Effector memory CD8-positive, alpha-beta T cell (primary cell): ENCODE measurements around the gene MUC3A.
"Not testable (repeated sequence)": the region's sequence is repeated elsewhere in the genome, so short reads cannot be mapped to it uniquely, and the experiment has no call there.

Experiments used
- ATAC-seq: fragments of 150-1000 bp; cut with Tn5 transposase; replicated peaks from 2 replicates; pipeline ENCODE4 v1.10.0; 2021; ENCODE audit warnings: mild to moderate bottlenecking, moderate library complexity
- DNase-seq, 3 experiments: peaks; one replicate each; pipeline ENCODE4 v3.0.0; 2021
- H3K27ac Mint-ChIP-seq, 2 donors: one replicate each; pipeline ENCODE4 v1.8.0; 2022; ENCODE audit warnings: mild to moderate bottlenecking in 2 of 2, mixed read lengths in 2 of 2, moderate library complexity in 2 of 2
- H3K27me3 Mint-ChIP-seq, 2 donors: one replicate each; pipeline ENCODE4 v1.8.0; 2022; ENCODE audit warnings: mixed read lengths in 2 of 2
- H3K36me3 Mint-ChIP-seq: one replicate; pipeline ENCODE4 v1.8.0; 2022; ENCODE audit warnings: mild to moderate bottlenecking, moderate library complexity, mixed read lengths; ENCODE audit not compliant: insufficient read depth
- H3K4me1 Mint-ChIP-seq, 2 donors: one replicate each; pipeline ENCODE4 v1.8.0; 2022; ENCODE audit warnings: low read depth in 2 of 2, mixed read lengths in 2 of 2
- H3K4me3 Mint-ChIP-seq, 2 donors: one replicate each; pipeline ENCODE4 v1.8.0; 2022; ENCODE audit warnings: mild to moderate bottlenecking in 2 of 2, mixed read lengths in 2 of 2, moderate library complexity in 2 of 2
- H3K9me3 Mint-ChIP-seq, 2 donors: one replicate each; pipeline ENCODE4 v1.8.0; 2022; ENCODE audit warnings: mixed read lengths in 2 of 2

Gene MUC3A

GRCh38 chr7:100969066-100969615 lies 19.8 kb downstream of the MUC3A start, which contains the start of gene MUC12:
Gene MUC12, plus strand, starts transcription at chr7:100969565. Its CDS starts 58 bp downstream, at chr7:100969623.
- peaks cover 15 to 18% of the 10 kb centered on the region in 2 donors for H3K4me1 Mint-ChIP-seq
- no peak within 1 kb of the TSS for H3K4me3 Mint-ChIP-seq
- H3K27me3 Mint-ChIP-seq = peaks cover 43 to 82% of the 10 kb centered on the region in 2 donors
- H3K9me3 Mint-ChIP-seq = peaks cover 0 to 2% of the 10 kb centered on the region in 2 donors
- ATAC-seq (no peak), DNase-seq (no peak)
- no peak within 1 kb of the TSS for H3K27ac Mint-ChIP-seq
- H3K36me3 Mint-ChIP-seq = no peaks in the 10 kb centered on the region

- ATAC-seq (no peak), DNase-seq (no peak)
- Mint-ChIP-seq H3K27ac (no peak overlapping the region), H3K27me3 (peaks cover 46 to 76% of the 10 kb centered on the region in 2 donors), H3K4me3 (no peak overlapping the region), H3K36me3 (no peaks in the 10 kb centered on the region), H3K4me1 (peaks cover 10 to 11% of the 10 kb centered on the region in 2 donors), H3K9me3 (peaks cover 0 to 3% of the 10 kb centered on the region in 2 donors)
These were observed 22.0 kb downstream of the MUC3A start for GRCh38 chr7:100971111-100972001.

DNA sequence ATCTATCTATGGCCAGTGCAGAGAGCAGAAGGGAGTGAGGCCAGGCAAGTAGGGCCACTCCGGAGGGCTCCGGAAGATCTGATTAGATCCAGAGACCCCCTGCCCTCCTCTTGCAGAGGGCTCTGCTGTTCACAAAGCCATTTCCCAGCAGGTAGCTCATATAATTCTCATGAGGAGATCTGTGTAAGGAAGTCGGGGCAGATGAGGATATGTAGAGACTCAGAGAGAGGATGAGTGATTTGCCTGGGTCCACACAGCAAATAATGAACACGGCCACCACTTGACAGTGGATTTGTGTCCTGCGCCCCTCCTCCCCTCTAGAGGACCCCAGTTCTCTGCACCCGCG lies 22.6 kb downstream of the MUC3A start:
- Mint-ChIP-seq H3K36me3 (no peaks in the 10 kb centered on the region), H3K4me3 (no peak overlapping the region), H3K27ac (no peak overlapping the region), H3K27me3 (peaks cover 42 to 70% of the 10 kb centered on the region in 2 donors), H3K9me3 (peaks cover 0 to 3% of the 10 kb centered on the region in 2 donors), H3K4me1 (peaks cover 7% of the 10 kb centered on the region in 2 donors)
- no peak for DNase-seq
- ATAC-seq = no peak

DNA sequence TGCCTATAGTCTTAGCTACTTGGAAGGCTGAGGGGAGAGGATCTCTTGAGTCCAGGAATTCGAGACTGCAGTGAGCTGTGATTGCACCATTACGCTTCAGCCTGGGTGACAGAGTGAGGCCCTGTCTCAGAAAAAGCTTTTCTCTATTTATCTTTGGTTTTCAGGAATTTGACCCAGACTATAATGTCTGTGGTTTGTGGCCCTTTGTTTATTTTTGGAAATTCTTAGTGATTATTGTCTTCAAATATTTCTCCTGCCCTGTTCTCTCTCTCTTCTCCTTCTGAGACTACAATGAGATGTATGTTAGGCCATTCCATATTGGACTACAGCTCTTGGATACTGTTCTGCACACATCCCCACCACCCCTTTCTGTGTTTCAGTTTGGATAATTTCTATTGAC lies 24.7 kb downstream of the MUC3A start:
- H3K27ac Mint-ChIP-seq = no peak overlapping the region
- no peak for DNase-seq
- ATAC-seq = no peak
- H3K4me1 Mint-ChIP-seq = no peaks in the 10 kb centered on the region
- peaks cover 22 to 50% of the 10 kb centered on the region in 2 donors for H3K27me3 Mint-ChIP-seq
- H3K4me3 Mint-ChIP-seq = no peak overlapping the region
- H3K9me3 Mint-ChIP-seq = peaks cover 0 to 3% of the 10 kb centered on the region in 2 donors
- no peaks in the 10 kb centered on the region for H3K36me3 Mint-ChIP-seq

DNA sequence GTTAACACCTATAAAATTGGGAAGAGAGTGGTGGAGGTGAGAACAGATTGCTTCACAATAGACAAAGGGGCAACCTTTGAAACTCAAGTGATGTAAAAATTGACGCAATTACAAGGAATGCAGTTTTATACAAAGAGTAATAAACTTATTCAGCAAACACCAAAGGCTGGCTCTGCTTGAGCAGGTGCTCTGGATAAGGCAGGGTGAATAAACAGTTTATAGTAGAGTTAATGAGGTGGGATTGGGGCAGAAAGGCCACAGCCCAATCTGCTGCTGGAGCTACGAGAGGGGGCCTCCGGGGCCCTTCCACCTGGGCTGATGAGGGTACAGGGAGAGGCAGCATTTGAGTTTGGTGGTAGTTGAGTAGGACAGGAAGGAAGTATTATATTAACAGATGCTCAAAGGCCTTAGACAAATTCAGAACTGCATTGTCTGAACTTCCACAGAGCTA lies 26.1 kb downstream of the MUC3A start:
- H3K4me1 Mint-ChIP-seq = no peaks in the 10 kb centered on the region
- H3K9me3 Mint-ChIP-seq = peaks cover 0 to 3% of the 10 kb centered on the region in 2 donors
- H3K36me3 Mint-ChIP-seq = no peaks in the 10 kb centered on the region
- DNase-seq = no peak
- H3K27ac Mint-ChIP-seq = peak overlapping the region in 1 of 2 donors; percentile 18
- ATAC-seq = no peak
- H3K4me3 Mint-ChIP-seq = no peak overlapping the region
- H3K27me3 Mint-ChIP-seq = peaks cover 13 to 40% of the 10 kb centered on the region in 2 donors

- ATAC-seq (no peak), DNase-seq (no peak)
- Mint-ChIP-seq H3K9me3 (peaks cover 0 to 3% of the 10 kb centered on the region in 2 donors), H3K27me3 (peaks cover 13 to 17% of the 10 kb centered on the region in 2 donors), H3K27ac (no peak overlapping the region), H3K36me3 (no peaks in the 10 kb centered on the region), H3K4me3 (no peak overlapping the region), H3K4me1 (no peaks in the 10 kb centered on the region)
These were observed 29.0 kb downstream of the MUC3A start for GRCh38 chr7:100978300-100978699.

GRCh38 chr7:100983451-100984187 lies 34.3 kb downstream of the MUC3A start:
- Mint-ChIP-seq H3K27me3 (no peaks in the 10 kb centered on the region), H3K27ac (peak overlapping the region; percentile 32 to 58), H3K36me3 (no peaks in the 10 kb centered on the region), H3K9me3 (no peaks in the 10 kb centered on the region), H3K4me1 (no peaks in the 10 kb centered on the region), H3K4me3 (no peak overlapping the region)
- ATAC-seq (no peak), DNase-seq (no peak)

DNA sequence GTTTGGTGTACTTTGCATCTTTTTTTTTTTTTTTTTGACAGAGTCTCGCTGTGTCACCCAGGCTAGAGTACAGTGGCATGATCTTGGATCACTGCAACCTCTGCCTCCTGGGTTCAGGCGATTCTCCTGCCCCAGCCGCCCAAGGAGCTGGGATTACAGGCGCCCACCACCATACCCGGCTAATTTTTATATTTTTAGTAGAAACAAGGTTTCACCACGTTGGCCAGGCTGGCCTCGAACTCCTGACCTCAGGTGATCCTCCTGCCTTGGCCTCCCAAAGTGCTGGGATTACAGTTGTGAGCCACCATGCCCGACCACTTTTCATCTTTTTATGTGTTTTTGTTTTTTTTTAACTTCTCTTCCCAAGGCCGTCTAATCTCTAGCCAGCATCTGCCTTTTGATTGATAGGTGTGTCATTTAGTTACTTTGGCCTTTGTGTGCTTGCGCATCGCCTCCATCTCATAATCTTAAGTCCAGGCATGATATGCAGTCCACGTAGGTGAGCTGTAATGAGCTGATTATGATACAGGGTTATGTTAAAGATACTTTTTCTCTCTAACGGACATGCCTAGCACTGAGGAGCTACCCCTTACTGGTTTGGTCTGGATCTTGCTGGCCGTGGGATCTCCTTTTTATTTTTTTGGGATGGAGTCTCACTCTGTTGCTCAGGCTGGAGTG lies 35.0 kb downstream of the MUC3A start:
- H3K9me3 Mint-ChIP-seq, ATAC-seq, DNase-seq, H3K4me1 Mint-ChIP-seq, H3K4me3 Mint-ChIP-seq, H3K36me3 Mint-ChIP-seq, H3K27me3 Mint-ChIP-seq: not testable (repeated sequence)
- H3K27ac Mint-ChIP-seq = peak overlapping the region; percentile 32 to 58

- H3K36me3 Mint-ChIP-seq, H3K27ac Mint-ChIP-seq, H3K9me3 Mint-ChIP-seq, DNase-seq, H3K27me3 Mint-ChIP-seq, H3K4me1 Mint-ChIP-seq, H3K4me3 Mint-ChIP-seq, ATAC-seq: not testable (repeated sequence)
These were observed 35.9 kb downstream of the MUC3A start for GRCh38 chr7:100985033-100985797.

- no peak overlapping the region for H3K27ac Mint-ChIP-seq
- no peaks in the 10 kb centered on the region for H3K36me3 Mint-ChIP-seq
These were observed 42.3 kb downstream of the MUC3A start for GRCh38 chr7:100991631-100992030.

GRCh38 chr7:100992280-100992679 lies 42.9 kb downstream of the MUC3A start:
- ATAC-seq, H3K27ac Mint-ChIP-seq, H3K36me3 Mint-ChIP-seq, H3K4me3 Mint-ChIP-seq, H3K9me3 Mint-ChIP-seq, H3K27me3 Mint-ChIP-seq, DNase-seq, H3K4me1 Mint-ChIP-seq: not testable (repeated sequence)

More at GRCh38 chr7:100991631-100992030, 42.3 kb downstream of the MUC3A start:
- no peaks in the 10 kb centered on the region for H3K4me1 Mint-ChIP-seq
- no peak overlapping the region for H3K4me3 Mint-ChIP-seq
- DNase-seq = no peak
- H3K9me3 Mint-ChIP-seq = no peaks in the 10 kb centered on the region
- no peak for ATAC-seq
- no peaks in the 10 kb centered on the region for H3K27me3 Mint-ChIP-seq

DNA sequence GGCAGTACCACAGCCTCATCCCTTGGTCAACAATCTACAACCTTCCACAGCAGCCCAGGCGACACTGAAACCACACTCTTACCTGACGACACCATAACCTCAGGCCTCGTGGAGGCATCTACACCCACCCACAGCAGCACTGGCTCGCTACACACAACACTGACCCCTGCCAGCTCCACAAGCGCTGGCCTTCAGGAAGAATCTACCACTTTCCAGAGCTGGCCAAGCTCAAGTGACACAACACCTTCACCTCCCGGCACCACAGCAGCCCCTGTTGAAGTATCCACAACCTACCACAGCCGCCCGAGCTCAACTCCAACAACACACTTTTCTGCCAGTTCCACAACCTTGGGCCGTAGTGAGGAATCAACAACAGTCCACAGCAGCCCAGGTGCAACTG lies 45.3 kb downstream of the MUC3A start:
- H3K9me3 Mint-ChIP-seq, H3K27ac Mint-ChIP-seq, DNase-seq, ATAC-seq, H3K4me1 Mint-ChIP-seq, H3K27me3 Mint-ChIP-seq, H3K36me3 Mint-ChIP-seq, H3K4me3 Mint-ChIP-seq: not testable (repeated sequence)
